GM18951 (cell line): Measurements from ENCODE around the gene CRTC2.

ENCODE experiments used
- POLR2A ChIP-seq: IDR thresholded peaks from 4 replicates; pipeline ENCODE4 v1.6.1; 2011; ENCODE audit warnings: mild to moderate bottlenecking; ENCODE audit not compliant: insufficient read length, insufficient read depth; ENCODE audit errors: extremely low read depth
- in situ Hi-C: fragments of 300-500 bp; cut with MboI; formaldehyde crosslinking; loops from one replicate; pipeline ENCODE4 v1.12.0; 2022; ENCODE audit warnings: low sequenced_read_pairs, mixed read lengths, inconsistent platforms; ENCODE audit not compliant: unreplicated experiment

Gene CRTC2

DNA sequence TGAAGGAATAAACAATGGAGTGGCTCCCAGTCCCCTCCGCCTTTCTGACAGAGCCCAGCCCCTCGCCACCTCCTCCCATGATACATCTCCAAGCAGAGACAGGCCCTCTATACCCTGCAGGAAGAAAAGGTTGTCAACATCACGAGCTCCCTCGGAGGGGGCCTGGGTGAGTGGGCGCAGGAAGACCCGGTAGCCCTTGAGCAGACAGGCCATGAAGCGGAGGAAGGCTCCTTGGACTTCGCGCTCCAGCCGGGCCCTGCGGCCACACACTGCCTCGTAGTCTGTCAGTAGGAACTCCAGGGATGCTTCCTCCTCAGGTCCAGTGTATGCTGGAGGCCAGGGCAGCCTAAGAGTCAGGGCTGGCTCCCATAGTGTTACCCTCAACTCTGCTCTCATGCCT lies 18.9 kb downstream of the CRTC2 start:
- in situ Hi-C loops = no loop called here

DNA sequence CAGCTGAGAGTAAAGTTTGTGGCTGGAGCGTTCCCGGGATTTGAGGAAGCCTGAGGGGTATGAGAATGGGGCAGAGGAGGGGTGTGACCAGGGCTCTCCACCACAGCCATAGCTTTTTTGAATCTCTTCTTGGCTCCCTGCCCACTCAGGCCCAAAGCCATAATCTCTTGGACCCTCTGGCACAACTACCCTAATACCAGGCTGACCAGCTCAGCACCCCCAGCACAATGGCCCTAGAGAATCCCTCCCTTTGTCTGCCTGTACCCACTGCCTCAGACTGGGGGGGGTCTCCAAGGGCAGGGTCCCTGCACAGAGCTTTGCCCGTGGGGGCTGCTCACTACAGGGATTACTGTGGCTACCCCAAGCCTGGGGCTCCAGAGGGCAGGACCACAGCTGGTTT lies 19.4 kb downstream of the CRTC2 start:
- in situ Hi-C loops = no loop called here
- TF ChIP-seq POLR2A = no peak

More for the DNA sequence above, 18.9 kb downstream of the CRTC2 start:
- TF ChIP-seq POLR2A = no peak

DNA sequence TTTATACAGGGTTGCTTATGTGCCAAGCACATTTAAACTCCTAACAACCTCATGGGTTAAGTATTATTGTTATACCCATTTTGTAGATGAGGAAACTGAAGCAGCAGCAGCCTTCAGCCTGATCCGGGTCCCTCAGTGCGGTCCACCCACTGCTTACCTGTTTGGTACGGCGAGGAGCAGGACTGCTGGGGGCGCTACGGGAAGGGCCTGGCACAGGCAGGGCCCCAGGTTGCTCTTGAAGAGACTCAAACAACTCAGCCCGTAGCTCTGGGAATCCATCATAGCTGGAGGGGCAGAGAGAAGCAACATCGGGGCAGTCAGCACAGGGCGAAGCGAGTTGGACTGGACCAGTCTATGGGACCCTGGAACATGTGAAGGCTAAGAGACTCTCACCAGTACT lies 21.1 kb downstream of the CRTC2 start:
- in situ Hi-C loops = no loop called here
- no peak for TF ChIP-seq POLR2A

DNA sequence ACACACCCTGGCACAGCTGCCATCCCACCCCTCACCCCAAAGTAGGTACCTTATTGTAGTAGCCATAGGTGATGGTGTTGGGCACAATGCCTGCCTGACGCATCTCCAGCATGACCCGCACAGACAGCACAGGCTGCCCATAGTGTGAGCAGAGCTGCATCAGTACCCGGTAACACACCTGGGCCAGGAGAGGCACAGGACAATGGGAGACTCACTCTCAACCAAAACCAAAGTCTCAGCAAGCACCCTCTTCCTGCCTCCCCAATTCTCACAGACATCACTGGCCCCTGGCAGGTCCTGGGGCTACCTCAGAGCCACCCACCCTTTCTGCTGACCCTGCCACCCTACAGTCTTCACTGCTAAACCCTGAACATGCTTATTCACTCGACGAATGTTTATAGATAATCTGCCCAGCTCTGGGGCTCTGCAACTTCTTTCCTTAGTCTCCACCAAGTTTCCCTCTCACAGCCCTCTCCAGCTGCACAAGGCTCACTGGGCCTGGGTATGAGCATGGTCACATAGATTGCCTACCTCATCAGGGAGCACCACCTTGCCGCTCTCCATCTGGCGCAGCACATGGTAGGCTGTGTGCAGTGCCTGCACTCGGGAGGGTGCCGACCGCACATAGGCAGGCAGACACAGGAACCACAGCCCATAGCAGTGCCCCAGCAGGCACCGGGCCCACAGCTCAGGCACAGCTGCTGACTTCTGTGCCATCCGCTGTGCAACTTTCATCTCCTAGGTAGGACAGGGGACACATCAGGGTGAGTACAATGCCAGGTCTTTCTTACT lies 22.2 kb downstream of the CRTC2 start:
- in situ Hi-C loops = no loop called here
- no peak for TF ChIP-seq POLR2A

DNA sequence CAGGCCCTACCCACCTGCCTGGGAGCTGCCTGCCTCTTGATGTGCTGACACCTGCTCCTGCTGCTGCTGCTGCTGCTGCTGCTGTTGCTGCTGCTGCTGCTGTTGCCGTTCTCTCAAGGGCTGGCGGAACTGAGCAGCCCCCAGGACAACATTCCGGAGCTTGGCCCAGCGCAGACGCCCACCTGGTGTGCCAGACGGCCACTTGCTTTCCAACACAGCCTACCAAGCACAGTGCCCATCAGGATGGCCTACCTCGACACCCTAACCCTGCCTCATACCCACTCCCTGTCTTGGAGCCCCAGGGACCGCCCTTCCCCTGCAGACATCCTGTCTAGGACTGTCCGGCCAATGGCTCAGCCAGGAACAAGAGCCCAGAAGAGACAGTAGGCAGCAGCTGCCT lies 23.7 kb downstream of the CRTC2 start:
- TF ChIP-seq POLR2A = no peak
- in situ Hi-C loops = no loop called here

DNA sequence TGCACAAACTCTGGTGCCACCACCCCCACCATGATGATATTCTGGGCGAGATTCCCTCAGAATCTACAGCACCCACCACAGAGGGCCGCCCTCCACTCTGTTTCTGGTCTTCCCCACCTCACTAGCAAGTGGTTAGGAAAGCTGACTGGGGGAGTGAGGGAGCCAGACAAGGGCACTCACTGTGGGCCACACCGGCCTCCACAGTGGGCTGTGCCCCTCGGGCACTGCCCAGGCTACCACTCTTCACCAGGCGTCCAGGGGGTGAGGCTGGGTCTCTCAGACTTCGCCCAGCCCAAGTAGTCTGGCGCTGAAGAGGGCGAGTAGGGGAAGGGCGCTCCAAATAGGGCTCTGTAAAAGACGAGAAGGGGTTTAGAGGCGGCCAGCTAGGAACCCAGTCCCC lies 24.5 kb downstream of the CRTC2 start:
- no peak for TF ChIP-seq POLR2A
- in situ Hi-C loops = no loop called here

DNA sequence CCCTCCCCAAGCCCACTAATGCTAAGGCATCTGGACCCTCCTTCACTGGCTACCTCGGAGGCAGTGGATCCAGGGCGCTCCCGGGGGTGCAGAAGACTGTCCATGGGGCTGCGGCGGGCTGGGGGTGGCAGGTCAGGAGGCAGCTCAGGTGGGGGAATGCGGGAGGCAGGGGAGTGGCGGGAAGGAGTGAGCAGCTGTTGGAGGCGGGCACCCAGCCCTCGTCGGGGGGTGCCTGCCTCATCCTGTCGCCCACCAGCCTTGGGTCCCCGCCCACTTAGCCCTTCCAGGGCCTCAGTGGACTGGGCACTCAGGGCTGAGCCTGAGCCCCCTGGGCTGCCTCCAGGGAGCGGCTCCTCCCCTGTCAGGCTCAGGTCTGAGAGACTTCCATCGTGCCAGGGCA lies 25.0 kb downstream of the CRTC2 start:
- TF ChIP-seq POLR2A = no peak

DNA sequence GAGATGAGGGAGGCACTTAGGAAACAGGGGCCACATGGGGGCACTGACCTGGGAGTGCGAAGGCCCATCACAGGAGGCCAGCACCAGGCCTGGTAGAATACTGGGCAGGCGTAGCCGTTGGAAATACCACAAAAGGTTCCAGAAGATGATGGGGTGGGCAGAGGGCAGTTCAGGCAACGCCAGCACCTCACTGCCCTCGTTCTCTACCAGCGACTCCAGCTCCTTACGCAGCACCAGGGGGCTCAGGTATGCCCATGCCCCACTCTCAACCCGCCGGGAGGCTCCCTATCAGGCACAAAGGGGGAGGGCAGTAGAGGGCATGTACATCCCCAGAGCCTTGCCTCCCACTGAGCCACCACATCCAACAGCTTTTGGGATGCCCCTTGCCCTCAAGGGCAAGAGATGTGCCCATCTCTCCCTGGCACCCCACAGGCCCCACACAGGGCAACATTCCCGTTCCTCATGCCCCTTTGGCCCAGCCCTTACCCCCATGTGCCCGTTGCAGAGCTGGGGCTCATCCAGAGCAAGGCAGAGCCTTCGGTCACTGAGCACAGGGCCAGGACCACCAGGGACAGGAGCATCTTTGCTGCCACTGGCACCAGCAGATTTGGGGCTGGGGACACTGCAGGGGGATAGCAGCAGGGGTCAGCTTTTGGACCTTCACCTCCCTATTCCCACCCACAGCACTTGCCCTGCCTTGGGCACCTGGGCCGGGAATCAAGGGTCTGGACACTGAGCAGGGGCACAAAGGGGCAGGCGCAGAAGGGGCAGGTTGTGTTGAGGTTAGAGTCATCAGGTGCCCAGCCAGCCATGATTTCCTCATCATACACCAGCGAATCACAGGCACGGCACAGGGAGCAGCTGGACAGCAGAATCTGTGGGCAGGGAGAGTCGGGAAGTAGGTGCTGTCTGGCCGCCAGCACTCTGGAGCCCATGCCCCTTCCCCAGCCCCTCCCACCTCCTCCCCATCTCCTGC lies 26.0 kb downstream of the CRTC2 start:
- TF ChIP-seq POLR2A = no peak
- in situ Hi-C loops = no loop called here

More for the DNA sequence above, 25.0 kb downstream of the CRTC2 start:
- in situ Hi-C loops = no loop called here

DNA sequence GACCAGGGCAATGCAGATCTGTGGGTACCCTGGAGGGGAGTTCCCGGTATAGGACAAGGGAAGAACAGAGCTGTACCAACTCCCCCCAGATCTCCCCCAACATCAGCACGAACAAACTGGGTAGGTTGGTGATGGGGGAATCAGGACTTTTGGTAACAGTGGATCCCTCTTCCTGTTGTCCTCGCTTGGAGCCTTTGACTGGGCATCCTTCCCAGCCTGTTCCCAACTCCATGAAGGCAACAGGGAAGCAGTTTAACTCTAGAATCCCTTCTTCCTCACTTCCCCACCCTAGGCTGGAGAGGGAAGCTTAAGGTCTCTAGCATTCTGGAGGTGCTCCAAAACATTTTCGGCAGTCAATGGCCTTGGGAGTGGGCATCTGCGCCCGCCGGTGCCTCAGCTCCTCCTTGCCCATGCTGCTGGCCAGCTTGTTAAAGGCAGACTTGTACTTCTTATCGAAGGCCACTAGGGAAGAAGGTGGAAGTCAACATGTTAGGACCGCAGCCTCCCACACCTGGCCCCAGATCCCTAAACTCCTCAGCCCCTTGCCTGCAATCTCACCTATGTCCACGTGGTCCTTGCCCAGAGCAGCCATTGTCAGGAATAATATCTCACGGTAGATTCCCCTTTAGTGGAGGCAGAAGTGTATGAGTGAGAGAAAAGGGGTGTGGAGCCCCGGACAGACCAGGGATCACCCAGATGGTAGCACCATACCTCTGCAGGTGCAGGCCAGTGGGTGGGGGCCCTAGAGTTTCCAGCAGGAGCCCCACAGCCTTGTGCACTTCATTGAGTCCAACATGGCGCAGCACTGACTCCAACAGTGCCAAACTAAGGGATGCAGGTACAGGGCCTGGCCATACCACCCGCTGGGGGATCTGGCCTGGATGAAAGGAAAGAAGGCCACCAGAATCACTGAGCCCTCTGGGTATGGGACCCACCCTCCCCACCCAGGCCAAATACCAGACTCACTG lies 28.1 kb downstream of the CRTC2 start:
- in situ Hi-C loops = loop anchor here (10.0 kb wide), 1 partner anchor 95 kb away; no protein-coding TSS in a partner anchor
- TF ChIP-seq POLR2A = no peak

DNA sequence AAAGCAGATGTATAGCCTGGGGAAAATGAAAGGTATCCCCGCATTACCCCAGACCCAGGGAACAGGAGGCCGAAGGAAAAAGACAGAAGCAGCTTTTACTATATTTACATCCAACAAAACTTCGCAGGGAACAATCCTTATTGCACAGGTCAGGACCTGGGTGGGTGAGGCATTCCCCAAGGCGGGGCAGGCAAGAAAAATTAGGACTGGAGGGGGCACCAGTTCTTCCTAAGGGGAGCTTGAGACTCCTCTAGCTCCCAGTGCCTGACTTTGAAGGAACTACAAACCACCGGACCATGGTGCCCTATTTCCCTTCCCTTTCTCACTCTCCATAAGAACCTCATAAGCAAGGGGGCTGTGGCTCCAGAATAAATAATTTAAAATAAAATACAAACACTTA lies 29.0 kb downstream of the CRTC2 start:
- TF ChIP-seq POLR2A = no peak
- in situ Hi-C loops = loop anchor here (10.0 kb wide), 1 partner anchor 95 kb away; no protein-coding TSS in a partner anchor

DNA sequence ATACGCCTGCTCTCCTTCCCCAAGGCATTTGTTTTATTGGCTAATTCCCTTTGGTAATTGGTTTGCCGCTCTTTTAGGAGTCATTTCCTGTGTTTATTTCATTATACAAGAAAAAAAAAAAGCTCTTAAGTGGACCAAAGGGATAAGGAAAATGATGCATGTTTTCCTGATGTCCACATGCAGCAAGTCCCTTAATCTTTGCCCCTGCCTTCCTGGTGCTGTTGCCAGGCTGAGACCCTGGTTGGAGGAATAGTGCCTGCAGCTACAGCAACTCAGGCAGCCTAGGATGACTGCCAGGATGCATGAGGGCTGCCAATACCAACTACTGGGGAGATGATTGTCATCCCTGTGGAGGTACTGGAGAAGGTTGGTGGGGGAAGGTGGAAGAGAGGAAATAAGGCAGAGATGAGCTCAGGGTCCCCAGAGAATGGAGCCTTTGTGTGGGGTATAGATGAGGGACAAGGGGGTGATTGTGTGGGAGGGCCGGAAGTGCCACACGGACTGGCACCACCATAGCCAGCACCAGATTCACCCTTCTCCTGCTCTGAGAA lies 29.5 kb downstream of the CRTC2 start:
- TF ChIP-seq POLR2A = no peak
- in situ Hi-C loops = loop anchor here (10.0 kb wide), 1 partner anchor 94 kb away; no protein-coding TSS in a partner anchor

DNA sequence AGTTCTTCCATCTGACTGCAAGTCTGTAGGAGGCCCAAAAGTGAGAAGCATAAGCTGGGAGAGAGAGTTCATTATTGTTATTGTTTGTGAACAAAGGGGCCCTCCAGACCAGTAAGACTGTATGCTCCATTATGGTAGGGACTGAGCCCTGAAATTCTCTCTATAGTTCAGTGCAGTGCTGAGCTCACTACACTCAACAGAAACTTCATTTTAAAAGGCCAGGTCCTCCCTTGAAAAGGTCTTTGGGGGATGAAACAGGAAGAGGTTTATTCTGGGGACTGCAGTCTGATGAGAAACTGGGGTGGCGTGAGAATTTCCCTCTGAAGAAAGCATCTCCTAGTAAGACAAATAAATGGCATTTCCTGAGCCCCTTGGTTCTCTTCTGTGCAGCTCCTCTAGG lies 30.2 kb downstream of the CRTC2 start:
- TF ChIP-seq POLR2A = no peak
- in situ Hi-C loops = loop anchor here (10.0 kb wide), 1 partner anchor 93 kb away; no protein-coding TSS in a partner anchor
